Activated T-cell treated with anti-CD3 and anti-CD28 coated beads, Interleukin-2, amount 50 U/mL, for 24 hours (primary cell): ENCODE results near the gene MYO1D.
A peak's percentile ranks its signal among the peaks of the same experiment; 100 is the strongest.

Experiments
- DNase-seq: peaks from one replicate; pipeline ENCODE4 v3.0.0-alpha.2; 2020
- H3K27ac Mint-ChIP-seq: 2 replicates; pipeline ENCODE4 v1.8.0; 2020; ENCODE audit warnings: mild to moderate bottlenecking, mixed read lengths
- H3K27me3 Mint-ChIP-seq: 2 replicates; pipeline ENCODE4 v1.8.0; 2020; ENCODE audit warnings: mixed read lengths
- H3K36me3 Mint-ChIP-seq: 2 replicates; pipeline ENCODE4 v1.8.0; 2020; ENCODE audit warnings: low read depth, mixed read lengths
- H3K4me1 Mint-ChIP-seq: 2 replicates; pipeline ENCODE4 v1.8.0; 2020; ENCODE audit warnings: low read depth, mixed read lengths
- H3K4me3 Mint-ChIP-seq: 2 replicates; pipeline ENCODE4 v1.8.0; 2020; ENCODE audit warnings: mild to moderate bottlenecking, moderate library complexity, mixed read lengths
- H3K9me3 Mint-ChIP-seq: 2 replicates; pipeline ENCODE4 v1.8.0; 2020; ENCODE audit warnings: mixed read lengths

MYO1D gene

GRCh38 chr17:32570081-32570396 is 306.9 kb downstream of the MYO1D start:
- no peaks in the 10 kb centered on the region for H3K27me3 Mint-ChIP-seq
- no peak overlapping the region for H3K4me3 Mint-ChIP-seq
- H3K27ac Mint-ChIP-seq, result no peak overlapping the region

GRCh38 chr17:32569171-32570080 is 307.5 kb downstream of the MYO1D start:
- H3K27ac Mint-ChIP-seq, result no peak overlapping the region
- H3K4me1 Mint-ChIP-seq, result peaks cover 21% of the 10 kb centered on the region
- no peak for DNase-seq
- no peaks in the 10 kb centered on the region for H3K9me3 Mint-ChIP-seq
- no peak overlapping the region for H3K4me3 Mint-ChIP-seq
- no peaks in the 10 kb centered on the region for H3K36me3 Mint-ChIP-seq
- H3K27me3 Mint-ChIP-seq, result no peaks in the 10 kb centered on the region

More at GRCh38 chr17:32570081-32570396, 306.9 kb downstream of the MYO1D start:
- Mint-ChIP-seq H3K9me3 (no peaks in the 10 kb centered on the region), H3K36me3 (no peaks in the 10 kb centered on the region), H3K4me1 (peaks cover 17% of the 10 kb centered on the region)
- DNase-seq, result no peak

- Mint-ChIP-seq H3K27ac (no peak overlapping the region), H3K36me3 (no peaks in the 10 kb centered on the region), H3K4me1 (peaks cover 27% of the 10 kb centered on the region), H3K27me3 (no peaks in the 10 kb centered on the region), H3K4me3 (no peak overlapping the region), H3K9me3 (no peaks in the 10 kb centered on the region)
- DNase-seq, result no peak
Measured at GRCh38 chr17:32568705-32569104, 308.2 kb downstream of the MYO1D start.

- Mint-ChIP-seq H3K4me1 (peaks cover 27% of the 10 kb centered on the region), H3K27me3 (no peaks in the 10 kb centered on the region), H3K27ac (no peak overlapping the region), H3K4me3 (no peak overlapping the region), H3K36me3 (no peaks in the 10 kb centered on the region), H3K9me3 (no peaks in the 10 kb centered on the region)
- DNase-seq, result no peak
Measured at GRCh38 chr17:32567511-32567910, 309.4 kb downstream of the MYO1D start.

- H3K27ac Mint-ChIP-seq, result no peak overlapping the region
Measured at GRCh38 chr17:32567086-32567485, 309.8 kb downstream of the MYO1D start.

GRCh38 chr17:32566303-32566702 is 310.6 kb downstream of the MYO1D start:
- Mint-ChIP-seq H3K27ac (peak overlapping the region; percentile 59), H3K36me3 (no peaks in the 10 kb centered on the region), H3K4me1 (peaks cover 27% of the 10 kb centered on the region), H3K4me3 (no peak overlapping the region), H3K27me3 (no peaks in the 10 kb centered on the region), H3K9me3 (no peaks in the 10 kb centered on the region)
- no peak for DNase-seq

More at GRCh38 chr17:32567086-32567485, 309.8 kb downstream of the MYO1D start:
- Mint-ChIP-seq H3K27me3 (no peaks in the 10 kb centered on the region), H3K4me3 (no peak overlapping the region), H3K4me1 (peaks cover 27% of the 10 kb centered on the region), H3K9me3 (no peaks in the 10 kb centered on the region), H3K36me3 (no peaks in the 10 kb centered on the region)
- no peak for DNase-seq

- H3K27ac Mint-ChIP-seq, result peak overlapping the region; percentile 52
Measured at GRCh38 chr17:32565401-32565800, 311.5 kb downstream of the MYO1D start.

GRCh38 chr17:32564325-32564724 is 312.6 kb downstream of the MYO1D start:
- H3K27ac Mint-ChIP-seq, result peak overlapping the region; percentile 69
- no peak for DNase-seq
- no peak overlapping the region for H3K4me3 Mint-ChIP-seq
- peaks cover 17% of the 10 kb centered on the region for H3K4me1 Mint-ChIP-seq
- no peaks in the 10 kb centered on the region for H3K27me3 Mint-ChIP-seq
- no peaks in the 10 kb centered on the region for H3K36me3 Mint-ChIP-seq
- no peaks in the 10 kb centered on the region for H3K9me3 Mint-ChIP-seq

More at GRCh38 chr17:32565401-32565800, 311.5 kb downstream of the MYO1D start:
- H3K4me3 Mint-ChIP-seq, result no peak overlapping the region
- no peak for DNase-seq
- H3K9me3 Mint-ChIP-seq, result no peaks in the 10 kb centered on the region
- no peaks in the 10 kb centered on the region for H3K36me3 Mint-ChIP-seq
- H3K27me3 Mint-ChIP-seq, result no peaks in the 10 kb centered on the region
- peaks cover 23% of the 10 kb centered on the region for H3K4me1 Mint-ChIP-seq

GRCh38 chr17:32563583-32563982 is 313.3 kb downstream of the MYO1D start:
- no peak overlapping the region for H3K27ac Mint-ChIP-seq
- H3K27me3 Mint-ChIP-seq, result no peaks in the 10 kb centered on the region
- no peak for DNase-seq
- H3K4me3 Mint-ChIP-seq, result no peak overlapping the region
- no peaks in the 10 kb centered on the region for H3K36me3 Mint-ChIP-seq
- H3K9me3 Mint-ChIP-seq, result no peaks in the 10 kb centered on the region
- peaks cover 20% of the 10 kb centered on the region for H3K4me1 Mint-ChIP-seq

GRCh38 chr17:32558997-32559650 is 317.8 kb downstream of the MYO1D start:
- H3K27me3 Mint-ChIP-seq, result no peaks in the 10 kb centered on the region
- no peak overlapping the region for H3K27ac Mint-ChIP-seq
- no peaks in the 10 kb centered on the region for H3K36me3 Mint-ChIP-seq
- no peak overlapping the region for H3K4me3 Mint-ChIP-seq
- no peaks in the 10 kb centered on the region for H3K9me3 Mint-ChIP-seq
- peaks cover 30% of the 10 kb centered on the region for H3K4me1 Mint-ChIP-seq
- no peak for DNase-seq

GRCh38 chr17:32558326-32558955 is 318.5 kb downstream of the MYO1D start:
- Mint-ChIP-seq H3K36me3 (no peaks in the 10 kb centered on the region), H3K4me3 (peak overlapping the region; percentile 8), H3K4me1 (peaks cover 32% of the 10 kb centered on the region), H3K27me3 (no peaks in the 10 kb centered on the region), H3K27ac (peak overlapping the region; percentile 82), H3K9me3 (no peaks in the 10 kb centered on the region)
- no peak for DNase-seq

GRCh38 chr17:32555611-32556310 is 321.2 kb downstream of the MYO1D start:
- Mint-ChIP-seq H3K4me3 (no peak overlapping the region), H3K4me1 (peaks cover 55% of the 10 kb centered on the region)

GRCh38 chr17:32553168-32553567 is 323.8 kb downstream of the MYO1D start:
- Mint-ChIP-seq H3K4me1 (peaks cover 47% of the 10 kb centered on the region), H3K4me3 (no peak overlapping the region), H3K9me3 (no peaks in the 10 kb centered on the region), H3K27ac (no peak overlapping the region), H3K27me3 (no peaks in the 10 kb centered on the region), H3K36me3 (no peaks in the 10 kb centered on the region)
- no peak for DNase-seq

More at GRCh38 chr17:32555611-32556310, 321.2 kb downstream of the MYO1D start:
- Mint-ChIP-seq H3K36me3 (no peaks in the 10 kb centered on the region), H3K27me3 (no peaks in the 10 kb centered on the region), H3K9me3 (no peaks in the 10 kb centered on the region), H3K27ac (no peak overlapping the region)
- DNase-seq, result no peak

GRCh38 chr17:32552280-32552679 is 324.6 kb downstream of the MYO1D start:
- no peak overlapping the region for H3K27ac Mint-ChIP-seq
- H3K4me1 Mint-ChIP-seq, result peaks cover 43% of the 10 kb centered on the region

More at GRCh38 chr17:32552280-32552679, 324.6 kb downstream of the MYO1D start:
- no peaks in the 10 kb centered on the region for H3K36me3 Mint-ChIP-seq
- H3K4me3 Mint-ChIP-seq, result no peak overlapping the region
- no peak for DNase-seq
- H3K27me3 Mint-ChIP-seq, result no peaks in the 10 kb centered on the region
- no peaks in the 10 kb centered on the region for H3K9me3 Mint-ChIP-seq
